A549 (cell line): ENCODE measurements around the gene FAM240A. TPM values are rescaled to one million over a fixed set of nuclear protein-coding genes. Genes with fewer than 3 reads are reported as not detected.

Source experiments
- ATAC-seq, 2 experiments: fragments of 200-7000 bp in 1 of 2; fragments of >200 bp in 1 of 2; cut with Nextera tagmentation in 1 of 2; cut with Tn5 transposase in 1 of 2; 3 replicates each; pipeline versions ENCODE4 v1.8.0 to v1.9.1; 2018 to 2020; ENCODE audit warnings: mild to moderate bottlenecking in 1 of 2, moderate library complexity in 1 of 2
- CTCF ChIA-PET: fragments of 300-600 bp; sonication (Branson Sonifier 250); formaldehyde crosslinking; extraction: SDS; loops from one replicate; lab custom pipeline; 2021; ENCODE audit warnings: antibody characterized with exemption, inconsistent platforms; lab: Yijun Ruan, JAX
- POLR2A ChIA-PET: fragments of 350-600 bp; formaldehyde crosslinking; extraction: SDS; loops from one replicate; lab custom pipeline; 2021; ENCODE audit warnings: antibody characterized with exemption, inconsistent platforms; lab: Yijun Ruan, JAX
- DNase-seq, 2 experiments: peaks; one replicate each; pipeline versions ENCODE4 v3.0.0 to v3.0.0-alpha.2; 2011 to 2016; ENCODE audit warnings: low read depth in 1 of 2, low spot score in 1 of 2
- FAIRE-seq: peaks from 2 replicates; lab custom pipeline; 2011; peaks lifted over from hg19 to GRCh38; lab: Jason Lieb, UNC
- H3K27ac ChIP-seq, 2 experiments: fragments of >200 bp; sonication (Bioruptor Twin); formaldehyde crosslinking; 3 replicates each; pipeline ENCODE4 v1.5.1; 2016 to 2017
- H3K4me1 ChIP-seq: fragments of >200 bp; sonication (Bioruptor Twin); formaldehyde crosslinking; 3 replicates; pipeline ENCODE4 v1.6.1; 2016
- H3K4me2 ChIP-seq: fragments of >200 bp; sonication (Bioruptor Twin); formaldehyde crosslinking; 3 replicates; pipeline ENCODE4 v1.6.1; 2016
- H3K4me3 ChIP-seq: fragments of >200 bp; sonication (Bioruptor Twin); formaldehyde crosslinking; 3 replicates; pipeline ENCODE4 v1.5.1; 2016
- H3K9me3 ChIP-seq: fragments of >200 bp; sonication (Bioruptor Twin); formaldehyde crosslinking; 3 replicates; pipeline ENCODE4 v1.6.1; 2016
- CBX2 ChIP-seq: fragments of 200-600 bp; sonication (generic); IDR thresholded peaks from 2 replicates; pipeline ENCODE4 v1.6.1; 2016; ENCODE audit warnings: low read depth, mild to moderate bottlenecking, borderline replicate concordance
- CEBPB ChIP-seq, 2 experiments: fragments of >200 bp in 1 of 2; sonication (Bioruptor Twin) in 1 of 2; formaldehyde crosslinking in 1 of 2; IDR thresholded peaks; 2 replicates each; pipeline ENCODE4 v1.6.1; 2012 to 2016
- CHD2 ChIP-seq: fragments of 150-350 bp; IDR thresholded peaks from 2 replicates; pipeline ENCODE4 v1.6.1; 2014; ENCODE audit warnings: low read length; ENCODE audit not compliant: partially characterized antibody
- CHD4 ChIP-seq: fragments of 200-600 bp; sonication (generic); IDR thresholded peaks from 2 replicates; pipeline ENCODE4 v1.6.1; 2016; ENCODE audit warnings: antibody characterized with exemption, mild to moderate bottlenecking, borderline replicate concordance
- E2F6 ChIP-seq: IDR thresholded peaks from 2 replicates; pipeline ENCODE4 v1.6.1; 2012; ENCODE audit warnings: low read depth, borderline replicate concordance
- FOSB ChIP-seq: fragments of 250-450 bp; sonication (Bioruptor Pico); IDR thresholded peaks from 2 replicates; pipeline ENCODE4 v1.5.0; 2020; ENCODE audit warnings: mild to moderate bottlenecking, moderate library complexity
- GATA3 ChIP-seq: IDR thresholded peaks from 2 replicates; pipeline ENCODE4 v1.6.1; 2012; ENCODE audit warnings: borderline replicate concordance
- HDAC2 ChIP-seq: fragments of 200-600 bp; sonication (generic); IDR thresholded peaks from 2 replicates; pipeline ENCODE4 v1.6.1; 2016
- HEYL ChIP-seq: fragments of 250-450 bp; sonication (Bioruptor Pico); IDR thresholded peaks from 2 replicates; pipeline ENCODE4 v1.8.0; 2021; ENCODE audit warnings: mild to moderate bottlenecking, moderate library complexity
- HMGXB4 ChIP-seq: fragments of 250-450 bp; sonication (Bioruptor Pico); IDR thresholded peaks from 2 replicates; pipeline ENCODE4 v1.5.0; 2021; ENCODE audit warnings: mild to moderate bottlenecking, moderate library complexity, borderline replicate concordance
- HOXB5 ChIP-seq: fragments of 250-450 bp; sonication (Bioruptor Pico); IDR thresholded peaks from 2 replicates; pipeline ENCODE4 v1.5.0; 2020; ENCODE audit warnings: mild to moderate bottlenecking, moderate library complexity
- KDM5A ChIP-seq: fragments of 200-600 bp; sonication (generic); IDR thresholded peaks from 2 replicates; pipeline ENCODE4 v1.6.1; 2016; ENCODE audit warnings: antibody characterized with exemption, mild to moderate bottlenecking
- MAFK ChIP-seq: fragments of 450-650 bp; IDR thresholded peaks from 2 replicates; pipeline ENCODE4 v1.6.1; 2014; ENCODE audit not compliant: partially characterized antibody
- MAZ ChIP-seq: fragments of 150-350 bp; IDR thresholded peaks from 2 replicates; pipeline ENCODE4 v1.6.1; 2014; ENCODE audit warnings: antibody characterized with exemption, low read depth, low read length, borderline replicate concordance
- NR3C1 ChIP-seq: fragments of >200 bp; sonication (Bioruptor Twin); formaldehyde crosslinking; IDR thresholded peaks from 3 replicates; pipeline ENCODE4 v1.6.1; 2017
- RAD21 ChIP-seq, 2 experiments: fragments of >200 bp in 1 of 2; sonication (Bioruptor Twin) in 1 of 2; formaldehyde crosslinking in 1 of 2; IDR thresholded peaks in 1 of 2; conservative IDR thresholded peaks in 1 of 2; 2 replicates in 1 of 2; 3 replicates in 1 of 2; pipeline ENCODE4 v1.6.1; 2012 to 2018; ENCODE audit warnings: inconsistent platforms in 1 of 2
- RARB ChIP-seq: fragments of 250-450 bp; sonication (Bioruptor Pico); IDR thresholded peaks from 2 replicates; pipeline ENCODE4 v1.8.0; 2021; ENCODE audit warnings: mild to moderate bottlenecking, moderate library complexity
- RFX5 ChIP-seq: fragments of 450-650 bp; IDR thresholded peaks from 2 replicates; pipeline ENCODE4 v1.7.1; 2014; ENCODE audit warnings: antibody characterized with exemption, mild to moderate bottlenecking, moderate library complexity
- SMC3 ChIP-seq: fragments of >200 bp; sonication (Bioruptor Twin); formaldehyde crosslinking; IDR thresholded peaks from 3 replicates; pipeline ENCODE4 v1.6.1; 2018; ENCODE audit warnings: inconsistent platforms
- SREBF2 ChIP-seq: fragments of 450-650 bp; IDR thresholded peaks from 2 replicates; pipeline ENCODE4 v1.6.1; 2014; ENCODE audit warnings: mild to moderate bottlenecking, moderate library complexity
- TFCP2L1 ChIP-seq: fragments of 250-450 bp; sonication (Bioruptor Pico); IDR thresholded peaks from 2 replicates; pipeline ENCODE4 v1.5.0; 2021; ENCODE audit warnings: mild to moderate bottlenecking
- TP53 ChIP-seq: fragments of 250-450 bp; sonication (Bioruptor Pico); IDR thresholded peaks from 2 replicates; pipeline ENCODE4 v1.5.0; 2021; ENCODE audit warnings: mild to moderate bottlenecking, moderate library complexity
- USF2 ChIP-seq: fragments of 450-650 bp; IDR thresholded peaks from 2 replicates; pipeline ENCODE4 v1.6.1; 2014; ENCODE audit warnings: antibody characterized with exemption
- ZC3H11A ChIP-seq: fragments of 450-650 bp; IDR thresholded peaks from 2 replicates; pipeline ENCODE4 v1.6.1; 2014; ENCODE audit warnings: antibody characterized with exemption, mild to moderate bottlenecking
- WGBS: methylation state at CpG from one replicate; pipeline ENCODE4 v1.1.6; 2017; ENCODE audit errors: missing lambda C conversion rate; 5-methylcytosine and 5-hydroxymethylcytosine counted together
- polyA plus RNA-seq, 4 experiments: library from polyadenylated mRNA; depleted of rRNA in 3 of 4; stranded (reverse); fragments of >200 nt; fragmentation: RNase III in 1 of 4; extraction: RNeasy Plus Mini Kit Qiagen cat#74134 plus additional on column Dnase treatment in 1 of 4; gene quantifications; 2 replicates in 3 of 4; 3 replicates in 1 of 4; pipeline ENCODE4 v1.2.3, GENCODE V29; 2011 to 2017

The FAM240A gene
- polyA plus RNA-seq, 2 of the 4 experiments (the other 2 are of a cell fraction): not detected

- Histone ChIP-seq H3K4me2 (no peak overlapping the region), H3K27ac (no peak overlapping the region), H3K9me3 (no peaks in the 10 kb centered on the region), H3K4me1 (no peaks in the 10 kb centered on the region), H3K4me3 (no peak overlapping the region)
- ATAC-seq (no peak), DNase-seq (no peak), FAIRE-seq (no peak)
- 73% methylated on average over 10 of the region's 11 CpGs for WGBS
- POLR2A ChIA-PET: no interaction called here
- CTCF ChIA-PET: interaction anchor here (1.0 kb wide), 1 partner anchor 87 kb away, joined by 3 read pairs; no protein-coding TSS in a partner anchor
- no peak for TF ChIP-seq GATA3
- TF ChIP-seq TFCP2L1 (CRISPR knock-in tag): no peak
- TF ChIP-seq CBX2: no peak
- TF ChIP-seq TP53: no peak
- no peak for TF ChIP-seq RARB (CRISPR knock-in tag)
- no peak for TF ChIP-seq CHD4
- TF ChIP-seq RFX5: no peak
- TF ChIP-seq MAFK: no peak
- no peak for TF ChIP-seq HDAC2
- no peak for TF ChIP-seq CHD2
- no peak for TF ChIP-seq SMC3
- TF ChIP-seq USF2: no peak
- TF ChIP-seq HOXB5 (CRISPR knock-in tag): no peak
- no peak for TF ChIP-seq SREBF2
- TF ChIP-seq CEBPB (IDR thresholded peaks at IDR 0.05): no peak
Measured at GRCh38 chr3:46575577-46576222, 36.6 kb upstream of the FAM240A start.

GRCh38 chr3:46576386-46576785 lies 35.9 kb upstream of the FAM240A start:
- H3K4me3 ChIP-seq: no peak overlapping the region
- CTCF ChIA-PET: interaction anchor here (1.0 kb wide), 1 partner anchor 88 kb away, joined by 3 read pairs; no protein-coding TSS in a partner anchor
- no peak for ATAC-seq
- no peak overlapping the region for H3K4me2 ChIP-seq
- TF ChIP-seq HMGXB4 (no peak), NR3C1 (no peak), RARB (CRISPR knock-in tag) (no peak), KDM5A (no peak), HDAC2 (no peak), HEYL (CRISPR knock-in tag) (no peak), MAZ (no peak), USF2 (no peak), ZC3H11A (no peak), E2F6 (no peak), FOSB (CRISPR knock-in tag) (no peak), RAD21 (conservative IDR thresholded peaks at IDR 0.05 in 1 of 2, IDR thresholded peaks at IDR 0.05 in 1 of 2) (no peak), CBX2 (no peak), TFCP2L1 (CRISPR knock-in tag) (no peak), CHD4 (no peak)
- TF ChIP-seq, all 56 proteins: peak for 0
- DNase-seq (no peak), FAIRE-seq (no peak)
- Histone ChIP-seq H3K4me1 (no peaks in the 10 kb centered on the region), H3K27ac (no peak overlapping the region), H3K9me3 (no peaks in the 10 kb centered on the region)
- 65% methylated on average over 10 of the region's 10 CpGs for WGBS
- POLR2A ChIA-PET: no interaction called here
